GM12864 (cell line): ENCODE results near the gene COL6A5.

Experiments
- DNase-seq: peaks from one replicate; pipeline ENCODE4 v3.0.0-alpha.2; 2011; ENCODE audit warnings: low read depth
- H3K4me3 ChIP-seq: 2 replicates; pipeline ENCODE4 v1.5.1; 2011; ENCODE audit warnings: mild to moderate bottlenecking, low read depth, low read length, control low read depth
- CTCF ChIP-seq: IDR thresholded peaks from 2 replicates; pipeline ENCODE4 v1.5.1; 2011; ENCODE audit warnings: low read depth, mild to moderate bottlenecking, moderate library complexity, low read length, control low read depth, inconsistent platforms; ENCODE audit errors: missing control alignments

Gene COL6A5

GRCh38 chr3:130386604-130387263 is 41.3 kb downstream of the COL6A5 start:
- DNase-seq = no peak
- TF ChIP-seq CTCF = no peak
- H3K4me3 ChIP-seq = no peak overlapping the region

- DNase-seq = no peak
- H3K4me3 ChIP-seq = no peak overlapping the region
- TF ChIP-seq CTCF = no peak
Observed at GRCh38 chr3:130389743-130390478, 44.4 kb downstream of the COL6A5 start.

- no peak overlapping the region for H3K4me3 ChIP-seq
- TF ChIP-seq CTCF = no peak
- no peak for DNase-seq
Observed at GRCh38 chr3:130392266-130392665, 46.8 kb downstream of the COL6A5 start.

- no peak for TF ChIP-seq CTCF
- DNase-seq = no peak
Observed at GRCh38 chr3:130393594-130393993, 48.1 kb downstream of the COL6A5 start.

GRCh38 chr3:130395331-130395730 is 49.9 kb downstream of the COL6A5 start:
- no peak overlapping the region for H3K4me3 ChIP-seq
- no peak for DNase-seq
- no peak for TF ChIP-seq CTCF

More at GRCh38 chr3:130393594-130393993, 48.1 kb downstream of the COL6A5 start:
- no peak overlapping the region for H3K4me3 ChIP-seq

- no peak overlapping the region for H3K4me3 ChIP-seq
- TF ChIP-seq CTCF = no peak
- no peak for DNase-seq
Observed at GRCh38 chr3:130395916-130396315, 50.4 kb downstream of the COL6A5 start.
